ENCODE data around the gene SNAPC2. TPM values are rescaled to one million over a fixed set of nuclear protein-coding genes. Genes with fewer than 3 reads are reported as not detected.

Gene SNAPC2
- polyA plus RNA-seq, 1 of the 3 experiments (the other 2 are of a cell fraction), result 38.7 TPM

- no peaks in the 10 kb centered on the region for H4K20me1 ChIP-seq (ENCODE audit: insufficient read depth)
- H3K9ac ChIP-seq, result no peak overlapping the region
- H3K9me3 ChIP-seq, result no peaks in the 10 kb centered on the region
- TF ChIP-seq TCF12 (IDR thresholded peaks at IDR 0.05), result no peak
- no peak for TF ChIP-seq FOSL2 (IDR thresholded peaks at IDR 0.05; ENCODE audit: borderline replicate concordance, low read depth)
- no peak for TF ChIP-seq USF1 (IDR thresholded peaks at IDR 0.05; ENCODE audit: borderline replicate concordance, low read depth)
- no peak for TF ChIP-seq MXI1 (IDR thresholded peaks at IDR 0.05; ENCODE audit: low read depth, low read length)
- no peak for TF ChIP-seq MAX (IDR thresholded peaks at IDR 0.05; ENCODE audit: low read depth)
- TF ChIP-seq FOXM1 (IDR thresholded peaks at IDR 0.05; ENCODE audit: low read depth), result no peak
- TF ChIP-seq RAD21 (IDR thresholded peaks at IDR 0.05; ENCODE audit: low read length), result no peak; the same call in 1 of the 2 replicates
- no peak for TF ChIP-seq RXRA (IDR thresholded peaks at IDR 0.05; ENCODE audit: borderline replicate concordance, low read depth)
- TF ChIP-seq RCOR1 (IDR thresholded peaks at IDR 0.05; ENCODE audit: low read length), result no peak
- no peak for TF ChIP-seq NRF1 (IDR thresholded peaks at IDR 0.05; ENCODE audit: low read depth, low read length)
- no peak for TF ChIP-seq USF2 (IDR thresholded peaks at IDR 0.05; ENCODE audit: borderline replicate concordance, low read depth, low read length)
- H2AFZ ChIP-seq (ENCODE audit: low read depth), result no peak overlapping the region
- peak overlapping the region; percentile 78 for H3K4me2 ChIP-seq
- WGBS (ENCODE audit: low lambda C conversion rate), result 58% methylated on average over 12 of the region's 12 CpGs
- H3K4me1 ChIP-seq (ENCODE audit: control insufficient read depth in 1 of 2, insufficient read depth in 2 of 2, low read depth in 1 of 2, low read length in 1 of 2), result peaks cover 0 to 30% of the 10 kb centered on the region in 2 experiments; a peak in 2 of 4 replicates
- CTCF ChIA-PET, result interaction anchor here (1.0 to 1.7 kb wide), 3 partner anchors 16 to 127 kb away, joined by 4 to 5 read pairs (median 4); partner anchors contain the start of gene SNAPC2
- no peaks in the 10 kb centered on the region for H3K79me2 ChIP-seq (ENCODE audit: insufficient read depth)
- POLR2A ChIA-PET, result interaction anchor here (0.7 to 1.2 kb wide), 3 partner anchors 13 to 46 kb away, joined by 3 to 6 read pairs (median 5); no protein-coding TSS in a partner anchor
- H3K27ac ChIP-seq (ENCODE audit: low read depth in 2 of 2, low read length in 1 of 2), result peak overlapping the region in 1 of 2 experiments; percentile 56; a peak in 1 of 4 replicates
- no peaks in the 10 kb centered on the region for H3K27me3 ChIP-seq (ENCODE audit: insufficient read depth)
- H3K9me2 ChIP-seq, result no peaks in the 10 kb centered on the region
- H3K36me3 ChIP-seq (replicated peaks in 1 of 2; ENCODE audit: control insufficient read depth in 1 of 2, insufficient read depth in 2 of 2, low read length in 1 of 2), result no peaks in the 10 kb centered on the region
- no peak for DNase-seq
- H3F3A ChIP-seq (replicated peaks; ENCODE audit: insufficient read depth), result peaks cover 14% of the 10 kb centered on the region
- H3K4me3 ChIP-seq (ENCODE audit: low read depth in 2 of 2, low read length in 1 of 2), result peak overlapping the region; percentile 47 to 59
Measured at GRCh38 chr19:7874897-7875273, 45.3 kb upstream of the SNAPC2 start.

- CTCF ChIA-PET, result interaction anchor here (1.4 kb wide), 2 partner anchors 13 to 26 kb away, joined by 3 to 4 read pairs; partner anchors contain the start of gene MAP2K7
- Histone ChIP-seq H4K20me1 (ENCODE audit: insufficient read depth) (no peaks in the 10 kb centered on the region), H3K79me2 (ENCODE audit: insufficient read depth) (no peaks in the 10 kb centered on the region), H3K27me3 (ENCODE audit: insufficient read depth) (no peaks in the 10 kb centered on the region), H3K4me1 (ENCODE audit: control insufficient read depth in 1 of 2, insufficient read depth in 2 of 2, low read depth in 1 of 2, low read length in 1 of 2) (peaks cover 0 to 14% of the 10 kb centered on the region in 2 experiments; a peak in 1 of 4 replicates), H3K4me3 (ENCODE audit: low read depth in 2 of 2, low read length in 1 of 2) (no peak overlapping the region), H3F3A (replicated peaks; ENCODE audit: insufficient read depth) (no peaks in the 10 kb centered on the region), H2AFZ (ENCODE audit: low read depth) (no peak overlapping the region), H3K36me3 (replicated peaks in 1 of 2; ENCODE audit: control insufficient read depth in 1 of 2, insufficient read depth in 2 of 2, low read length in 1 of 2) (no peaks in the 10 kb centered on the region), H3K27ac (ENCODE audit: low read depth in 2 of 2, low read length in 1 of 2) (no peak overlapping the region), H3K9me2 (no peaks in the 10 kb centered on the region), H3K9me3 (no peaks in the 10 kb centered on the region), H3K9ac (no peak overlapping the region), H3K4me2 (no peak overlapping the region)
- TF ChIP-seq USF2 (IDR thresholded peaks at IDR 0.05; ENCODE audit: borderline replicate concordance, low read depth, low read length) (no peak), RCOR1 (IDR thresholded peaks at IDR 0.05; ENCODE audit: low read length) (no peak), MAX (IDR thresholded peaks at IDR 0.05; ENCODE audit: low read depth) (no peak), TCF12 (IDR thresholded peaks at IDR 0.05) (no peak), YY1 (IDR thresholded peaks at IDR 0.05; ENCODE audit: low read depth) (no peak), RAD21 (IDR thresholded peaks at IDR 0.05; ENCODE audit: low read length) (no peak), NFIC (IDR thresholded peaks at IDR 0.05; ENCODE audit: borderline replicate concordance) (no peak), SIN3A (IDR thresholded peaks at IDR 0.05; ENCODE audit: borderline replicate concordance, low read depth, low read length) (no peak), FOSL2 (IDR thresholded peaks at IDR 0.05; ENCODE audit: borderline replicate concordance, low read depth) (no peak), REST (IDR thresholded peaks at IDR 0.05; ENCODE audit: low read depth, low read length) (no peak), ZBTB33 (IDR thresholded peaks at IDR 0.05; ENCODE audit: borderline replicate concordance, low read depth) (no peak), JUND (IDR thresholded peaks at IDR 0.05) (no peak)
- POLR2A ChIA-PET, result no interaction called here
- WGBS (ENCODE audit: low lambda C conversion rate), result 75% methylated on average over 6 of the region's 6 CpGs
- no peak for DNase-seq
Measured at GRCh38 chr19:7877249-7877836, 42.8 kb upstream of the SNAPC2 start.
